Muscle of leg (tissue), 11 donors: Measurements from ENCODE around the gene MROH2B. TPM values are rescaled to one million over a fixed set of nuclear protein-coding genes. Genes with fewer than 3 reads are reported as not detected.

Source experiments
- DNase-seq: peaks from one replicate; pipeline ENCODE4 v3.0.0; 2013
- H3K27ac ChIP-seq: one replicate; pipeline ENCODE4 v1.5.1; 2013; ENCODE audit warnings: mild to moderate bottlenecking, low read length, control low read depth
- H3K27me3 ChIP-seq: one replicate; pipeline ENCODE4 v1.6.1; 2013; ENCODE audit warnings: low read length; ENCODE audit not compliant: control insufficient read depth, insufficient read depth
- H3K36me3 ChIP-seq: one replicate; pipeline ENCODE4 v1.6.1; 2013; ENCODE audit warnings: low read length; ENCODE audit not compliant: control insufficient read depth, insufficient read depth
- H3K4me1 ChIP-seq: one replicate; pipeline ENCODE4 v1.6.1; 2013; ENCODE audit warnings: low read length; ENCODE audit not compliant: control insufficient read depth, insufficient read depth
- H3K4me3 ChIP-seq: one replicate; pipeline ENCODE4 v1.5.1; 2013; ENCODE audit warnings: low read length, control low read depth
- H3K9me3 ChIP-seq: replicated peaks from 2 replicates; pipeline ENCODE4 v1.6.1; 2013; ENCODE audit warnings: low read depth, low read length; ENCODE audit not compliant: control insufficient read depth
- WGBS: methylation state at CpG from one replicate; pipeline ENCODE4 v1.1.5; 2013; ENCODE audit warnings: missing lambda C conversion rate; ENCODE audit not compliant: insufficient coverage; 5-methylcytosine and 5-hydroxymethylcytosine counted together
- polyA plus RNA-seq, 8 donors: library from polyadenylated mRNA; unstranded; fragments of 120-200 nt; gene quantifications; one replicate each; pipeline versions ENCODE4 v1.2.1 to v1.2.3, GENCODE V29; 2013; ENCODE audit warnings: inconsistent platforms in 1 of 8, low replicate concordance in 1 of 8; ENCODE audit not compliant: insufficient read length in 8 of 8, insufficient read depth in 1 of 8
- total RNA-seq: library from RNA; stranded (reverse); fragments of 120-200 nt; gene quantifications from one replicate; pipeline ENCODE4 v1.2.4, GENCODE V29; 2013

MROH2B gene
- total and polyA plus RNA-seq, 9 donors: 0.05 to 0.12 TPM; not detected in 7

DNA sequence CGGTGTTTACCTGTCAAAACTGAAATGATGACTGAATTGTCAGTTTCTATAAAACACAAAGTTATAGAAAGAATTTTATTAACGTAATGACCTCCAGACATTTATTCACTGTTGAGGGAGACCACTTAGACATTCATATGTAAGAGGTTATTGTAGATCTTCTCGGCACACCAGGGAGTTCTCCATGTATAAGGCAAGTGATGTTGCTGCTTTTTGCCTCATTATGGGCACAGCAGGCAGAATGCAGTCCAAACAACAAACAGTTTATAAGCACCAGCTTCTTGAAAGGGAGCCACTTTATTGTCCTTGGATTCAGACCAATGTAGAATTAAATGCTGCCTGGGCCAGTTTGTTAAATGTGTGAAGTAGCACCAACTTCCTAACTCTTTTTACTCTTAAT lies 95.1 kb downstream of the MROH2B start:
- H3K9me3 ChIP-seq: no peaks in the 10 kb centered on the region

DNA sequence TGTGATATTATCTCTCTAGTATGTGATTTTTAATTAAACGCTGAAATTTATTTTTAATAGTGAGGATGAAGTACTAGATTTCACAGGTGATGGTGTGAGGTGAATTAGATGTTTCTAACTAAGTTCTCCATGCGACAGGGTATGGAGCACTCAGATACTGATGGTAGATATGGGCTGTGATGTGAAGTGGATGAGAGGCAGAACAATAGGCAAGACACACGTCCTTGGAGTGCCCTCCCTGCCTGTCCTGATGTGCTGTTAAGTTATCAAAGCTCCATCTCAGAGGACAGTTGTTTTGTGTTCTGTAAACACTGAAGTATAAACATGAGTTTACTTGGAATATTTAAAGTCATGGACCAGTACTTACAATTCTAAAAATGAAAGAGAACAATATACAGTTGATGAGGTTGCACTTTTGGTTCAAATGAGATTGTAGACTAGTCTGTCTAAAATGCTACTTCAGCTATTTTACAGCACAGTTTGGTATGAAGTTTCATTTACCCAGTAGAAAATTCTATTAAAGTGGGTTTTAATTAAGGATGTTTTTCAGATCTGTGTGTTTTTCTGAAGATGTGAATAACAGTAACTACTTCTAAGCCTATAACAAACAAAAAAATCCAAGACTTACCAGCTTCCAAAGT lies 97.7 kb downstream of the MROH2B start:
- Histone ChIP-seq H3K4me1 (no peaks in the 10 kb centered on the region), H3K27me3 (no peaks in the 10 kb centered on the region), H3K9me3 (no peaks in the 10 kb centered on the region), H3K4me3 (no peak overlapping the region), H3K27ac (no peak overlapping the region), H3K36me3 (no peaks in the 10 kb centered on the region)
- 86% methylated on average over 1 of the region's 3 CpGs for WGBS
- DNase-seq: no peak

More for the DNA sequence above, 95.1 kb downstream of the MROH2B start:
- Histone ChIP-seq H3K27me3 (no peaks in the 10 kb centered on the region), H3K27ac (no peak overlapping the region), H3K4me3 (no peak overlapping the region), H3K4me1 (no peaks in the 10 kb centered on the region), H3K36me3 (no peaks in the 10 kb centered on the region)
- DNase-seq: no peak
- 80% methylated on average over 1 of the region's 3 CpGs for WGBS

DNA sequence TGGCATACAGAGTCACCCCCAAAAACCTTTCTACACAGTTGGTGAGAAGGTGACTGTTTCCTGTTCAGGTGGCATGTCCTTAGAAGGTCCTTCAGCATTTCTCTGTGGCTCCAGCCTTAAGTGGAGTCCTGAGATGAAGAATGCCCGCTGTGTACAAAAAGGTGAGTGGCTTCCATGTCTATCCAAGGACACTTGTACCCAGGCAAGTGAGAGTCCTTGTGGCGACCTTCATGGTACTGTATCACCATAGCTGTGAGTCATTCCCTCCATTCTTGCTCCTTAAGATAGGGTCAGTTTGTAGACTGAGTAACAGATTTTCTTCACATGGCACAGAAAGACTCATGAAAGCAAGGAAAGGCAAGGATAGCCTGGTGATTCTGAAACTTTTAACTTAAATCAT lies 98.7 kb downstream of the MROH2B start:
- Histone ChIP-seq H3K4me1 (no peaks in the 10 kb centered on the region), H3K4me3 (no peak overlapping the region), H3K27ac (no peak overlapping the region), H3K27me3 (no peaks in the 10 kb centered on the region), H3K36me3 (no peaks in the 10 kb centered on the region), H3K9me3 (no peaks in the 10 kb centered on the region)
- no CpG with 5 or more reads among the region's 2 CpGs for WGBS
- DNase-seq: no peak

DNA sequence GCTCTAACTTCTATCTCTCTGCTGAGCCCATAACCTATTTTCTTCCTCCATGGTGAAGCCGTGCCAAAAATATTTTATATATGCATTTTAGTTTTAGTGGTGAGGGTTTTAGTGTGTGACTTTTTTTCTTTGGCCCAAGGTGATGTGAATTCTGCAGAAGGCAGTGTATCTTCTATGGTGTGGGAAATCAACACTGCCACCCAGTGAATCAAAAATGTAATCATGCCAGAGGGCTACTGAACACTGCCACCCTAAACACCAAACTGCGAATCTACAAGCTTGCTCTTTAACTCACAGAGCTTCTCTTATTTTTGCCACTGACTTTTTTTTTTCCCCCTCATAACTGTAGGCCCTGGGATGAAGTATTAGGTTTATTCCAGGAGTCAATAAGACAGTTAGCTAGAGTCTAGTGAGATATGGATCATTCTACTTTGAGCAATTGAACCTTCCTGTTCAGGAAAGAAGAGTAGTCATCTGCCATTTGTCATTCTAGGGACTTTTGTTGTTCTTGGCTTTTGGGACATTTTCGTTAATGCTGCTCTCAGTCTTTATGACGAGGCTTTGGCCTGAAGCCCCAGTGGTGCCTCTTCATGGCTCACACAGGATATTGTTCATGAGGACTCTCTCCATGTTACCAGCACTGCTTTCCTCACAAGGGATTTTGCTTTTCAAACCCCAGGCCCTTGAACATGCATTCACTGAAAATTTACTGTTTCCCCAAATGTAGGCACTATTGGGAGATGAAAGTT lies 108.8 kb downstream of the MROH2B start:
- Histone ChIP-seq H3K4me3 (no peak overlapping the region), H3K27me3 (no peaks in the 10 kb centered on the region), H3K4me1 (no peaks in the 10 kb centered on the region), H3K9me3 (no peaks in the 10 kb centered on the region), H3K36me3 (no peaks in the 10 kb centered on the region), H3K27ac (no peak overlapping the region)
- no peak for DNase-seq
- WGBS: 60% methylated on average over 1 of the region's 4 CpGs

DNA sequence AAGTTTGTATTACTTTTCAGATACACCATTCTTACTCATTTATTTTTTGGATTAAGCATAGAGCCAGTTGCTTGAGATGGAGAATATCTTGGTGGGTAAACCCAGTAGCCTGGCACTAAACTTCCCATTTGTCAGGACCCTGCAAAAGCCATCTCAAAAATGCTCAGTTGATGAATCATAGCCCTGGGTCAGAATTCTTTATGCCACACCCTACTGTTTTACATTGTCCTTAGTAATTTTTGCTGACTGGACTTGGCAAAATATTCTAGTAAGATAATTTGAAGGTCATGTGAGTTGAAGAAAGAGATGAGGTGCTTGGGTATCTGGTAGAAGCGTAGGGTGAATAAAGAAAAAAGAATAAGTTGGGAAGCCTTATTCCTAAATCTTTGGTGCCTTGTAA lies 111.1 kb downstream of the MROH2B start:
- Histone ChIP-seq H3K4me3 (no peak overlapping the region), H3K27me3 (no peaks in the 10 kb centered on the region), H3K9me3 (no peaks in the 10 kb centered on the region), H3K27ac (no peak overlapping the region), H3K36me3 (no peaks in the 10 kb centered on the region), H3K4me1 (no peaks in the 10 kb centered on the region)
- 90% methylated on average over 1 of the region's 1 CpG for WGBS
- no peak for DNase-seq

DNA sequence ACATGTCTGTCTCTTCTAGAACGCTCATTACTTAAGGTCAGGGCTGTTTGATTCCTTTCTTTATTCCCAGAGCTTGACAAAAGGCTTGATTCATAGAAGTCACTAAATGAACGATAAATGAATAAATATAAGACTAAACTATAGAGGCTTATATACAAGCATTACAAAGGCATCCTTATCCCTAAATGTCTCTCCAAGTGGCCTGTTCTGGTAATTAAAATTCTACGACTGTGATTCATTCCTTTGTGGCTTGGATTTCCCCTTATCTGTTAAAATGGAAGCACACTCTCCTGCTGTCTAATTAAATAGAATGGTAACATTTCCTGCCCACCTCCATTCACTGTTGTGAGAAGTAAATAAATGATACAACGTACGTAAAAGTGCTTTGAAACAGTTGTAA lies 112.3 kb downstream of the MROH2B start:
- no peak for DNase-seq
- WGBS: no CpG with 5 or more reads among the region's 5 CpGs
- no peak overlapping the region for H3K4me3 ChIP-seq
- no peaks in the 10 kb centered on the region for H3K9me3 ChIP-seq
- H3K36me3 ChIP-seq: no peaks in the 10 kb centered on the region
- no peaks in the 10 kb centered on the region for H3K27me3 ChIP-seq
- no peak overlapping the region for H3K27ac ChIP-seq
- no peaks in the 10 kb centered on the region for H3K4me1 ChIP-seq

DNA sequence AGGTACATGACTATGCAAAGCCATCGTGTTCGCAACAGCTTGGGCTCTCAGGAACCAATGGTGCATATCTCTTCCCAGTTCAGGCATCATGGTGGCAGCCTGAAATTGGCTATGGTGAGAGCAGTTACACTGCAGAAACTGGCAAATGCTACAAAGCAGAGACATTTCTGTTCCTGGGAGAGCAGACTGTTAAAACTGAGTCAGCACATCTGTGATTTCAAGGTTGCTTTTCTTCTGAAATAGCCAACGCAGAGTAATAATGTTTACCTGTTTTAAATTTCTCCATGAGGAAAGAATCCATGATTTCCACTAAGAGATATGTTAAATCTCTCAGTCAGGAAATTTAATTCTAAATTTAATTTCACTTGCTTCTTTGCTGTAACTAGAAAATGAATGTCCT lies 114.1 kb downstream of the MROH2B start:
- Histone ChIP-seq H3K27ac (no peak overlapping the region), H3K9me3 (no peaks in the 10 kb centered on the region), H3K4me3 (no peak overlapping the region), H3K36me3 (no peaks in the 10 kb centered on the region), H3K27me3 (no peaks in the 10 kb centered on the region), H3K4me1 (no peaks in the 10 kb centered on the region)
- DNase-seq: no peak
- 92% methylated on average over 2 of the region's 3 CpGs for WGBS

DNA sequence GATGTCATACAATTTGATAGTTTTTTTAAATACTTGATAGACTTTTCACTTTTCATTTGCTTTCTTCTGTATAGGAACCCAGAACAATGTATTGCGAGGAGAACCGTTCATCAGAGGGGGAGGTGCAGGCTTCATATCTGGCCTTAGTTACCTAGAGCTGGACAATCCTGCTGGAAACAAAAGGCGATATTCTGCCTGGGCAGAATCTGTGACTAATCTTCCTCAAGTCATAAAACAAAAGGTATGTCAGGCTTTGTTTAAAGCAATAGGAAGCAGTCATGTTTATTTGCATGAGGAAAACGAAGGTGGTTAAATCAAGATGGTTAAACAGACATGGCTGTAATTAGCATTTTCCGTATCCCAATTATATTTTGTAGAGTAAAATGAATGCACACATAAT lies 115.8 kb downstream of the MROH2B start:
- Histone ChIP-seq H3K4me1 (no peaks in the 10 kb centered on the region), H3K36me3 (no peaks in the 10 kb centered on the region), H3K27me3 (no peaks in the 10 kb centered on the region), H3K9me3 (no peaks in the 10 kb centered on the region), H3K4me3 (no peak overlapping the region), H3K27ac (no peak overlapping the region)
- no peak for DNase-seq
- 83% methylated on average over 2 of the region's 5 CpGs for WGBS

Other genes with a start within 250 kb of the MROH2B start
- 2,698 TPM for gene RPL37, start 236.1 kb downstream of the MROH2B start, total RNA-seq
- gene RPL37, start 236.1 kb downstream of the MROH2B start, polyA plus RNA-seq: 1,000 to 10,000 TPM; 2,591 to 3,655 (median 2,970) TPM
- 2.2 TPM for gene CARD6, start 230.0 kb downstream of the MROH2B start, total RNA-seq
- gene CARD6, start 230.0 kb downstream of the MROH2B start, polyA plus RNA-seq: 1 to 10 TPM in 7 of 8 donors, under 1 TPM in 1; 0.89 to 2.1 (median 1.6) TPM
- gene C7, start 161.8 kb downstream of the MROH2B start, total RNA-seq: 2.3 TPM
- gene C7, start 161.8 kb downstream of the MROH2B start, polyA plus RNA-seq: 10 to 100 TPM in 1 of 8 donors, 1 to 10 TPM in 5, under 1 TPM in 2; 0.80 to 15.7 (median 1.4) TPM
- gene C6, start 142.2 kb upstream of the MROH2B start, total RNA-seq: 0.18 TPM
- gene C6, start 142.2 kb upstream of the MROH2B start, polyA plus RNA-seq: 1 to 10 TPM in 1 of 8 donors, under 1 TPM in 4, not detected in 3; 0.16 to 1.2 (median 0.28) TPM